ENCODE data around the gene CEP63.

CEP63 gene

DNA sequence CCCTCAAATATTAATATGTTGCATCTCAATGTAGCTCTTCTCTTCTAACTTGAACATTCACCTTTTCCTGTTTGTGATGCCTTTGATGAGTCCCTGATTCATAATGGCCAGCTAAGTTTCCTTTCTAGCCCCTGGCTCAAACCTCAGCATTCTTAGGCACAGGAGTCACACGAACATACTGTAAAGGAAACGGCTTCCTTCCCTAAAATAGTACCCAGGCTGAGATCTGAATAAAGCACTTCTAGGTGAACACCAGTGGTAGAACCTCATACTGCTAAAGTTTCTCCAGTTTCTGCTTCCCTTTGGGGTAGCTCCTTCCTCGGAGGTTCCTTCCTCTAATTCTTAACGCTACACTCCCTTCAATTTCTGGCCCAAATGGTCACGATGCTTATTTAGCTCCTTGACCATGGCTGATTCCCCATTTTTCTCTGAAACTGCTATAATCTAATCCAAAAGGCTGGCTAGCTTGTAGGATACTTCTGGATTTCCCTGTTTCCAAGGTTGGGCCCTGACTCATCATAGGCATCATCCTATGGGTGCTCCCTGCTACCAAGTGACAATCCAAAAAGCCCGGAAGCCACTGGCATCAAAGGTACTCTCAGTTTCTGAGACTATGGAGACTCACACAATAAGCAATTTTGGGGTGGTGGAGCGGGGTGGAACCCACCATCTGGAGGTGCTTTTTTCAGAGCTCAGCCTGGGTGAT lies 2.5 kb upstream of the CEP63 start:
- peaks cover 37% of the 10 kb centered on the region for H3K4me1 Mint-ChIP-seq

DNA sequence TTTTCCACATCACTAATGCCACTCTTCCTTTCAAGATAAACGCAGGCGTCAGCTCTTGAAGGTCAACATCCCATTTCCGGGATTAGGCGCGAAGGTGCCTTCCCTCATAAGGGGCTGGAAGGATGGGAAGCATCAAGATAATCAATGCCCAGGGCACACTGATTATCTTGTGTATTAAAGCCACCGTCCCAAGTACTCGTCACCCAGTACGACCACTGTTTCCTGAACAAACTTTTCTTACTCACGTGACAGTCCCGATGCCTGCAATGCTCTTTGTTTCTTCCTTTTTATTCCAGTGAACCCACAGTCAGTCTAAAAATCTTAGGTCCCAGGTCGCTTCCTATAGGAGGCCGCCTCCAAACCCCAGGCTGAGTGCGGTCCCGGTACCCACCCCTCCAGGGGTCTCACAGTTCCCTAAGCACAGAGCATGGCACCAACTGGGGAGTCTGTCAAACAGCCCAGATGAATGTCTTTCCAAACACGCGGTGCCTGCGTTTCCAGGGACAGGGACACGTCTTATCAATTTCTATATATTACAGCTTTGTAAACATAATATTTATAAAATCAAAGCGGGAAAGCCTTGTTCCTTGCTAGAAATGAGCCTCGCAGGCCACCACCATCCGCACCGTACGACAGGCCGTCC lies 661 bp upstream of the CEP63 start:
- H3K27ac Mint-ChIP-seq: peak overlapping the region; percentile 99 to 100 (median 99)
- peaks cover 44% of the 10 kb centered on the region for H3K4me1 Mint-ChIP-seq

More for the DNA sequence above, 2.5 kb upstream of the CEP63 start:
- Mint-ChIP-seq H3K27ac (peak overlapping the region; percentile 21 to 99 (median 51)), H3K27me3 (ENCODE audit: low read depth) (no peaks in the 10 kb centered on the region), H3K4me3 (peak overlapping the region; percentile 96 to 99 (median 99)), H3K9me3 (no peaks in the 10 kb centered on the region), H3K36me3 (ENCODE audit: low read depth) (peaks cover 38% of the 10 kb centered on the region)
- TF ChIP-seq, protein P1, sequence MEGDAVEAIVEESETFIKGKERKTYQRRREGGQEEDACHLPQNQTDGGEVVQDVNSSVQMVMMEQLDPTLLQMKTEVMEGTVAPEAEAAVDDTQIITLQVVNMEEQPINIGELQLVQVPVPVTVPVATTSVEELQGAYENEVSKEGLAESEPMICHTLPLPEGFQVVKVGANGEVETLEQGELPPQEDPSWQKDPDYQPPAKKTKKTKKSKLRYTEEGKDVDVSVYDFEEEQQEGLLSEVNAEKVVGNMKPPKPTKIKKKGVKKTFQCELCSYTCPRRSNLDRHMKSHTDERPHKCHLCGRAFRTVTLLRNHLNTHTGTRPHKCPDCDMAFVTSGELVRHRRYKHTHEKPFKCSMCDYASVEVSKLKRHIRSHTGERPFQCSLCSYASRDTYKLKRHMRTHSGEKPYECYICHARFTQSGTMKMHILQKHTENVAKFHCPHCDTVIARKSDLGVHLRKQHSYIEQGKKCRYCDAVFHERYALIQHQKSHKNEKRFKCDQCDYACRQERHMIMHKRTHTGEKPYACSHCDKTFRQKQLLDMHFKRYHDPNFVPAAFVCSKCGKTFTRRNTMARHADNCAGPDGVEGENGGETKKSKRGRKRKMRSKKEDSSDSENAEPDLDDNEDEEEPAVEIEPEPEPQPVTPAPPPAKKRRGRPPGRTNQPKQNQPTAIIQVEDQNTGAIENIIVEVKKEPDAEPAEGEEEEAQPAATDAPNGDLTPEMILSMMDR (IDR thresholded peaks at IDR 0.05; ENCODE audit: unreplicated experiment in 3 of 3): no peak

DNA sequence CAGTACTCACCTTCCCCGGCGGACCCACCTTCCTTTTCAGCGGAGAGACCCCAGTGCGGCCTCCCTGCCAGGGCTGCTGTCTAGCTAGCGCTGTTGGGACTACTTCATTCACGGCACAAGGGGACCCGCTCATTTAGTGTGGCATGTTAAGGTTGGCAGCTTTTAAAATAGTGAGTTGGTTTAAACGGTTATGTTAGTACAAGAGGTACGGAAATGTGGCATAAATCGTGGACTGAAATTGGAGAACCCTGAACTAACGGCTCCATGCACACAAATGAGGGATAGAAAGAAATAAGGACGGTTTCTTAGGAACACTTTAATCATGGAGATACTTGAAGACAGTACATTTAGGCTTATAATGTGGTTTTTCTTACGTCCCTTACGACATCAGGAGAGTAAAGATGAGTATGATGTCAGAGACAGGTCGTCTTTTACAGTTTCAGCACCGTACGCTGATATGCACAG lies 752 bp downstream of the CEP63 start:
- TF ChIP-seq, protein P1 (IDR thresholded peaks at IDR 0.05; ENCODE audit: unreplicated experiment in 3 of 3): no peak
- Mint-ChIP-seq H3K4me1 (peaks cover 44% of the 10 kb centered on the region), H3K4me3 (peak overlapping the region; percentile 96 to 99 (median 99)), H3K27me3 (ENCODE audit: low read depth) (no peaks in the 10 kb centered on the region), H3K9me3 (no peaks in the 10 kb centered on the region), H3K27ac (peak overlapping the region; percentile 89 to 100 (median 99)), H3K36me3 (ENCODE audit: low read depth) (peaks cover 23% of the 10 kb centered on the region)

More for the DNA sequence above, 661 bp upstream of the CEP63 start:
- Mint-ChIP-seq H3K9me3 (no peaks in the 10 kb centered on the region), H3K36me3 (ENCODE audit: low read depth) (peaks cover 31% of the 10 kb centered on the region), H3K4me3 (peak overlapping the region; percentile 96 to 99 (median 99)), H3K27me3 (ENCODE audit: low read depth) (no peaks in the 10 kb centered on the region)
- TF ChIP-seq, protein P1 (IDR thresholded peaks at IDR 0.05; ENCODE audit: unreplicated experiment in 3 of 3): no peak

DNA sequence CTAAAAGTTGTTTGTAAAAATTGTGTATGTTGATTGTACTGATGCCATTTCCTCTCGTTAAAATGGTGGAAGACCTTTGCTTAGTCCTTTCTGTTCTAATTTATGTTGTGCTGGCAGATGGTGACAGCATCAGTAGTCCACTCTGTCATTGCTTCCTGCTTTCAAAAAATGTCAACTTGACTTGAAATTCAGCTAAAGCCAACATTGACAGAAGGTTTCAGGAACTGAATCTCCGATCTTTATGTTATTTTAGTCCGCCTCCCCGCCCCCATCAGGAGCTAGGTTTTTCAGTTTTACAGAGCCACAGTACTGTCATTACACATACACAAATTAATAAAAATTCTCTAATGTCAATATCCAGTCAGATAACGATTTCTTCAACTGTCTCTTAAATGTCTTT lies 1.5 kb downstream of the CEP63 start:
- Mint-ChIP-seq H3K9me3 (no peaks in the 10 kb centered on the region), H3K4me1 (peaks cover 44% of the 10 kb centered on the region), H3K4me3 (peak overlapping the region; percentile 96 to 99 (median 99)), H3K27ac (peak overlapping the region; percentile 76 to 100 (median 79)), H3K36me3 (ENCODE audit: low read depth) (peaks cover 18% of the 10 kb centered on the region), H3K27me3 (ENCODE audit: low read depth) (no peaks in the 10 kb centered on the region)
- TF ChIP-seq, protein P1 (IDR thresholded peaks at IDR 0.05; ENCODE audit: unreplicated experiment in 3 of 3): no peak

DNA sequence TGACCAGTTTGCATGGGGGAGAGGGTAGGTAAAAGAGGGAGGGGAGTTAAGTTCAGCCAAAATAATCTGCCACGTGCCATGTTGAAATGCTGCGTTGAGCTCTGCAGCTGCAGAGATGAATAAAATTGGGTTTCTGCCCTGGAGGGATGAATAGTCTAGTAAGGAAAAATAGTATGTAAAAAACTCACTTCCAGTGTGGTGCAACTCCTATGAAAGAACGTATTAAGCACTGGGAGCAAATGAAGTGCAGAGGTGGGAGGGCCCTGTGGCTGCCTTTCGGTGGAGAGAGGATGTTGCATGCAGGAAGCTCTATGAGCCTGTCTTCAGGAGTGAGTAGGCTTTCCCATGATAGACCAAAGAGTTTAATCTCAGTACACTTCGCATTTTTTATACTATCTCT lies 8.6 kb downstream of the CEP63 start:
- TF ChIP-seq, protein P1 (IDR thresholded peaks at IDR 0.05; ENCODE audit: unreplicated experiment in 3 of 3): no peak
- peaks cover 51% of the 10 kb centered on the region for H3K36me3 Mint-ChIP-seq (ENCODE audit: low read depth)
- peaks cover 37% of the 10 kb centered on the region for H3K4me1 Mint-ChIP-seq
- H3K27ac Mint-ChIP-seq: no peak overlapping the region
- peaks cover 27% of the 10 kb centered on the region for H3K9me3 Mint-ChIP-seq
- no peak overlapping the region for H3K4me3 Mint-ChIP-seq
- no peaks in the 10 kb centered on the region for H3K27me3 Mint-ChIP-seq (ENCODE audit: low read depth)

Data from nephron (organoid).